ENCODE measurements around the gene CD59.

- TF ChIP-seq, protein P1, sequence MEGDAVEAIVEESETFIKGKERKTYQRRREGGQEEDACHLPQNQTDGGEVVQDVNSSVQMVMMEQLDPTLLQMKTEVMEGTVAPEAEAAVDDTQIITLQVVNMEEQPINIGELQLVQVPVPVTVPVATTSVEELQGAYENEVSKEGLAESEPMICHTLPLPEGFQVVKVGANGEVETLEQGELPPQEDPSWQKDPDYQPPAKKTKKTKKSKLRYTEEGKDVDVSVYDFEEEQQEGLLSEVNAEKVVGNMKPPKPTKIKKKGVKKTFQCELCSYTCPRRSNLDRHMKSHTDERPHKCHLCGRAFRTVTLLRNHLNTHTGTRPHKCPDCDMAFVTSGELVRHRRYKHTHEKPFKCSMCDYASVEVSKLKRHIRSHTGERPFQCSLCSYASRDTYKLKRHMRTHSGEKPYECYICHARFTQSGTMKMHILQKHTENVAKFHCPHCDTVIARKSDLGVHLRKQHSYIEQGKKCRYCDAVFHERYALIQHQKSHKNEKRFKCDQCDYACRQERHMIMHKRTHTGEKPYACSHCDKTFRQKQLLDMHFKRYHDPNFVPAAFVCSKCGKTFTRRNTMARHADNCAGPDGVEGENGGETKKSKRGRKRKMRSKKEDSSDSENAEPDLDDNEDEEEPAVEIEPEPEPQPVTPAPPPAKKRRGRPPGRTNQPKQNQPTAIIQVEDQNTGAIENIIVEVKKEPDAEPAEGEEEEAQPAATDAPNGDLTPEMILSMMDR (IDR thresholded peaks at IDR 0.05) = no peak
- TF ChIP-seq, protein P2, sequence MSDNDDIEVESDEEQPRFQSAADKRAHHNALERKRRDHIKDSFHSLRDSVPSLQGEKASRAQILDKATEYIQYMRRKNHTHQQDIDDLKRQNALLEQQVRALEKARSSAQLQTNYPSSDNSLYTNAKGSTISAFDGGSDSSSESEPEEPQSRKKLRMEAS (IDR thresholded peaks at IDR 0.05) = no peak
- TF ChIP-seq CEBPB (IDR thresholded peaks at IDR 0.05) = no peak
- TF ChIP-seq, protein P3, sequence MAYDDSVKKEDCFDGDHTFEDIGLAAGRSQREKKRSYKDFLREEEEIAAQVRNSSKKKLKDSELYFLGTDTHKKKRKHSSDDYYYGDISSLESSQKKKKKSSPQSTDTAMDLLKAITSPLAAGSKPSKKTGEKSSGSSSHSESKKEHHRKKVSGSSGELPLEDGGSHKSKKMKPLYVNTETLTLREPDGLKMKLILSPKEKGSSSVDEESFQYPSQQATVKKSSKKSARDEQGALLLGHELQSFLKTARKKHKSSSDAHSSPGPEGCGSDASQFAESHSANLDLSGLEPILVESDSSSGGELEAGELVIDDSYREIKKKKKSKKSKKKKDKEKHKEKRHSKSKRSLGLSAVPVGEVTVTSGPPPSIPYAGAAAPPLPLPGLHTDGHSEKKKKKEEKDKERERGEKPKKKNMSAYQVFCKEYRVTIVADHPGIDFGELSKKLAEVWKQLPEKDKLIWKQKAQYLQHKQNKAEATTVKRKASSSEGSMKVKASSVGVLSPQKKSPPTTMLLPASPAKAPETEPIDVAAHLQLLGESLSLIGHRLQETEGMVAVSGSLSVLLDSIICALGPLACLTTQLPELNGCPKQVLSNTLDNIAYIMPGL (CRISPR knock-in tag; IDR thresholded peaks at IDR 0.05; ENCODE audit: borderline replicate concordance) = no peak
Observed at GRCh38 chr11:33718440-33718839, 17.8 kb downstream of the CD59 start.

All from A549 (cell line).